Type B pancreatic cell (in vitro differentiated cells): Measurements from ENCODE around the gene SSB. TPM values are rescaled to one million over a fixed set of nuclear protein-coding genes. Genes with fewer than 3 reads are reported as not detected.

Experiments
- DNase-seq: peaks from one replicate; pipeline ENCODE4 v3.0.0; 2021; ENCODE audit warnings: mixed read lengths; ENCODE audit not compliant: unreplicated experiment; ENCODE audit errors: extremely low spot score
- H3K27ac Mint-ChIP-seq: 2 replicates; pipeline ENCODE4 v1.8.0; 2021; ENCODE audit warnings: mild to moderate bottlenecking, mixed read lengths
- H3K27me3 Mint-ChIP-seq: 2 replicates; pipeline ENCODE4 v1.8.0; 2021; ENCODE audit warnings: mixed read lengths
- H3K36me3 Mint-ChIP-seq: 2 replicates; pipeline ENCODE4 v1.8.0; 2021; ENCODE audit warnings: mixed read lengths
- H3K4me1 Mint-ChIP-seq: one replicate; pipeline ENCODE4 v1.8.0; 2021; ENCODE audit warnings: mixed read lengths; ENCODE audit not compliant: unreplicated experiment
- H3K4me3 Mint-ChIP-seq: 2 replicates; pipeline ENCODE4 v1.8.0; 2021; ENCODE audit warnings: mild to moderate bottlenecking, mixed read lengths
- H3K9me3 Mint-ChIP-seq: 2 replicates; pipeline ENCODE4 v1.8.0; 2021; ENCODE audit warnings: mixed read lengths
- CTCF ChIP-seq: fragments of 200-600 bp; sonication (generic); conservative IDR thresholded peaks from 2 replicates; pipeline ENCODE4 v1.5.0; 2021; ENCODE audit warnings: antibody characterized with exemption, mild to moderate bottlenecking
- total RNA-seq: library from RNA; stranded (reverse); gene quantifications from 2 replicates; pipeline ENCODE4 v1.2.1, GENCODE V29; 2021; ENCODE audit warnings: low replicate concordance

SSB gene
- total RNA-seq, 1 donor from 2014 or later, result 142 TPM

- no peaks in the 10 kb centered on the region for H3K9me3 Mint-ChIP-seq
- no peaks in the 10 kb centered on the region for H3K4me1 Mint-ChIP-seq
- no peaks in the 10 kb centered on the region for H3K36me3 Mint-ChIP-seq
- H3K27me3 Mint-ChIP-seq, result no peaks in the 10 kb centered on the region
- H3K4me3 Mint-ChIP-seq, result no peak overlapping the region
- H3K27ac Mint-ChIP-seq, result no peak overlapping the region
- no peak for DNase-seq
- no peak for TF ChIP-seq CTCF
Measured at GRCh38 chr2:169782513-169782912, 16.2 kb upstream of the SSB start.

GRCh38 chr2:169790581-169790980, 8.1 kb upstream of the SSB start:
- H3K4me1 Mint-ChIP-seq, result peaks cover 6% of the 10 kb centered on the region
- no peak for TF ChIP-seq CTCF
- H3K27me3 Mint-ChIP-seq, result peaks cover 5% of the 10 kb centered on the region
- H3K4me3 Mint-ChIP-seq, result no peak overlapping the region
- H3K9me3 Mint-ChIP-seq, result no peaks in the 10 kb centered on the region
- H3K36me3 Mint-ChIP-seq, result no peaks in the 10 kb centered on the region
- no peak for DNase-seq
- H3K27ac Mint-ChIP-seq, result no peak overlapping the region

- Mint-ChIP-seq H3K36me3 (no peaks in the 10 kb centered on the region), H3K27me3 (no peaks in the 10 kb centered on the region), H3K4me3 (no peak overlapping the region), H3K9me3 (no peaks in the 10 kb centered on the region), H3K27ac (no peak overlapping the region), H3K4me1 (peaks cover 4% of the 10 kb centered on the region)
- no peak for DNase-seq
- TF ChIP-seq CTCF, result no peak
Measured at GRCh38 chr2:169795181-169795580, 3.5 kb upstream of the SSB start.

- Mint-ChIP-seq H3K9me3 (no peaks in the 10 kb centered on the region), H3K4me1 (peaks cover 11% of the 10 kb centered on the region), H3K36me3 (peaks cover 4% of the 10 kb centered on the region), H3K27me3 (no peaks in the 10 kb centered on the region), H3K27ac (peak overlapping the region; percentile 4), H3K4me3 (peak overlapping the region; percentile 63)
- TF ChIP-seq CTCF, result no peak
- DNase-seq, result no peak
Measured at GRCh38 chr2:169796441-169796840, 2.2 kb upstream of the SSB start.

GRCh38 chr2:169797601-169798000, 1.1 kb upstream of the SSB start:
- H3K4me1 Mint-ChIP-seq, result peaks cover 20% of the 10 kb centered on the region
- no peaks in the 10 kb centered on the region for H3K9me3 Mint-ChIP-seq
- no peak overlapping the region for H3K27ac Mint-ChIP-seq
- H3K27me3 Mint-ChIP-seq, result no peaks in the 10 kb centered on the region
- H3K4me3 Mint-ChIP-seq, result peak overlapping the region; percentile 71
- no peak for DNase-seq
- H3K36me3 Mint-ChIP-seq, result peaks cover 7% of the 10 kb centered on the region
- TF ChIP-seq CTCF, result no peak

- H3K36me3 Mint-ChIP-seq, result peaks cover 9% of the 10 kb centered on the region
- H3K4me1 Mint-ChIP-seq, result peaks cover 20% of the 10 kb centered on the region
- peak overlapping the region; percentile 91 for H3K4me3 Mint-ChIP-seq
- DNase-seq, result no peak
- H3K27ac Mint-ChIP-seq, result peak overlapping the region; percentile 65
- no peaks in the 10 kb centered on the region for H3K27me3 Mint-ChIP-seq
- no peak for TF ChIP-seq CTCF
- no peaks in the 10 kb centered on the region for H3K9me3 Mint-ChIP-seq
Measured at GRCh38 chr2:169798397-169798717, 314 bp upstream of the SSB start.
